Loucy (cell line): ENCODE results near the gene ERRFI1.

Source experiments
- CTCF ChIP-seq: fragments of 200-600 bp; sonication (generic); conservative IDR thresholded peaks from 2 replicates; pipeline ENCODE4 v1.5.1; 2014; ENCODE audit warnings: mild to moderate bottlenecking, antibody characterized with exemption, low read length
- EZH2phosphoT487 ChIP-seq: fragments of 200-600 bp; IDR thresholded peaks from 2 replicates; pipeline ENCODE4 v1.6.1; 2018; ENCODE audit warnings: antibody characterized with exemption, mild to moderate bottlenecking, moderate library complexity, borderline replicate concordance

GRCh38 chr1:8043621-8044020, 17.5 kb upstream of the ERRFI1 start:
- TF ChIP-seq CTCF (no peak), EZH2phosphoT487 (no peak)
